Activated CD4-positive, alpha-beta T cell treated with anti-CD3 and anti-CD28 coated beads, Interleukin-2, amount 50 U/mL, for 1 hour (primary cell): Measurements from ENCODE around the gene DHRS12.

Experiments used
- DNase-seq: peaks from one replicate; pipeline ENCODE4 v3.0.0-alpha.2; 2020

DHRS12 gene

GRCh38 chr13:51721496-51721895 lies 82.5 kb downstream of the DHRS12 start:
- DNase-seq: no peak

- DNase-seq: no peak
Measured at GRCh38 chr13:51719394-51719793, 84.6 kb downstream of the DHRS12 start.
